Adipocyte (in vitro differentiated cells): ENCODE measurements around the gene TSPAN19.

Experiments
- DNase-seq: peaks from one replicate; pipeline ENCODE4 v3.0.0-alpha.2; 2015; ENCODE audit warnings: low read depth
- H3K27me3 ChIP-seq: replicated peaks from 2 replicates; pipeline ENCODE4 v1.7.0; 2013; ENCODE audit warnings: mild to moderate bottlenecking, low read length, moderate library complexity; ENCODE audit not compliant: control insufficient read depth, insufficient read depth
- H3K36me3 ChIP-seq: 2 replicates; pipeline ENCODE4 v1.7.0; 2013; ENCODE audit warnings: low read length, mild to moderate bottlenecking, moderate library complexity; ENCODE audit not compliant: control insufficient read depth, insufficient read depth, severe bottlenecking
- H3K4me1 ChIP-seq: 2 replicates; pipeline ENCODE4 v1.7.0; 2013; ENCODE audit warnings: mild to moderate bottlenecking, low read length, moderate library complexity; ENCODE audit not compliant: control insufficient read depth, insufficient read depth
- H3K4me3 ChIP-seq: 2 replicates; pipeline ENCODE4 v1.7.0; 2013; ENCODE audit warnings: mild to moderate bottlenecking, low read length, moderate library complexity
- H3K9ac ChIP-seq: 2 replicates; pipeline ENCODE4 v1.7.0; 2013; ENCODE audit warnings: mild to moderate bottlenecking, low read length, moderate library complexity
- H3K9me3 ChIP-seq: 2 replicates; pipeline ENCODE4 v1.7.0; 2013; ENCODE audit warnings: mild to moderate bottlenecking, low read length, moderate library complexity; ENCODE audit not compliant: control insufficient read depth

The TSPAN19 gene

GRCh38 chr12:85036234-85036707 lies at the start of gene TSPAN19, which contains the start of gene LRRIQ1:
Gene TSPAN19, minus strand, starts transcription at chr12:85036277. Its CDS starts 6,331 bp downstream, at chr12:85029946.
Gene LRRIQ1, plus strand, starts transcription at chr12:85036351. Its CDS starts 1,826 bp downstream, at chr12:85038177.
- Histone ChIP-seq H3K36me3 (no peaks in the 10 kb centered on the region), H3K9me3 (no peaks in the 10 kb centered on the region), H3K27me3 (no peaks in the 10 kb centered on the region), H3K9ac (peak within 1 kb of the TSS; percentile 66), H3K4me3 (peak within 1 kb of the TSS; percentile 95), H3K4me1 (peaks cover 2% of the 10 kb centered on the region)
- DNase-seq = peak; percentile 90

DNA sequence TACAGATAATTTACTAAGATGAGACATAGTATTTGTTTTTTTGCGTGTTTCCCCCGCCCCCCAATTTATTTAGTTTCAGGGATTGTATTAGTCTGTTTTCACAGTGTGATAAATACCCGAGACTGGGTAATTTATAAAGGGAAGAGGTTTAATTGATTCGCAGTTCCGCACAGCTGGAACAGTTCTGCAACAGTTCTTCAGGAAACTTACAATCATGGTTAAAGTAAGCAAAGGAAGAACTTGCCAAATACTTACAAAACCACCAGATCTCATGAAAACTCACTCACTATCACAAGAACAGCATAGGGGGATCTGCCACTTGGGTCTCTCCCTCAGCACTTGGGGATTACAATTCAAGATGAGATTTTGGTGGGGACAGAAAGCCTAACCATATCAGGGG lies 49.0 kb upstream of the TSPAN19 start:
- H3K4me1 ChIP-seq = no peaks in the 10 kb centered on the region
- H3K36me3 ChIP-seq = no peaks in the 10 kb centered on the region
- H3K9me3 ChIP-seq = no peaks in the 10 kb centered on the region
- no peak for DNase-seq
- no peak overlapping the region for H3K9ac ChIP-seq
- H3K27me3 ChIP-seq = peaks cover 8% of the 10 kb centered on the region
- no peak overlapping the region for H3K4me3 ChIP-seq

DNA sequence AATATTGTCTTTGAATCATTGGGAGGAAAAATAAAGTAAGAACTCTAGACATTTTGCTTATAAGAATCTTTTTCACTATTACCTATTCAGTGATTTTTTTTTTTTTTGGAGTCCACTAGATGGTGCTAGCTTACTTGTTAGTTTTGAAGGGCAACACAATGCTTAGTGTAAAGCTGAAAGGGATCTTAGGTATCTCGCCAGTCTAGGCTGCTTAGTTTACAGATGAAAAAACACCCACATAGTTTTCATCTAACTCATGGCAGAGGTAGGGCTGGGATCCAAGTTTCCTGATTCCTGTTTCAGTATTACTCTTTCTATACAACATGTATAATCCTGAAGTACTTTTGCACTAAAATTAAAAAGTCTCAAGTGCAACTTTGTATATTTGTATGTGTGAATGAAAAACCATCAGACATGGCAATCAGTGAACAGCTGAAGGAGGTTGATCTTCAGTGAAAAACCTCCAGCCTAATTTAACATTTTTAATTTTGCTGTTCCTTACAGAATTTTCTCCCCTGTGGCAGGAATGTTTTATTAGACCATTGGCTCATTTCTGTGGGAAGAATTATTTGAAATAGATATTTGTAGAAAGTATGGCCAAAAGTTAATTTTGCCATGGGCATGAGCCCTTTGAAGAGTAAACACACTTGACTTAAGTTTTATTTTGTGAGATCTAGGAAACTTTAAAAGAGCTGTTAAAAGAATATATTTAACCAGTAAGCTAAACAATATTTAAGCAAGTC lies 40.8 kb upstream of the TSPAN19 start:
- peak; percentile 93 for DNase-seq
- Histone ChIP-seq H3K9me3 (no peaks in the 10 kb centered on the region), H3K4me3 (no peak overlapping the region), H3K9ac (no peak overlapping the region), H3K36me3 (no peaks in the 10 kb centered on the region), H3K27me3 (no peaks in the 10 kb centered on the region), H3K4me1 (peaks cover 6% of the 10 kb centered on the region)

GRCh38 chr12:85072826-85073225 lies 36.7 kb upstream of the TSPAN19 start:
- no peaks in the 10 kb centered on the region for H3K36me3 ChIP-seq
- H3K4me1 ChIP-seq = peaks cover 6% of the 10 kb centered on the region
- H3K27me3 ChIP-seq = no peaks in the 10 kb centered on the region
- DNase-seq = no peak
- H3K9ac ChIP-seq = no peak overlapping the region
- H3K4me3 ChIP-seq = no peak overlapping the region
- H3K9me3 ChIP-seq = no peaks in the 10 kb centered on the region

DNA sequence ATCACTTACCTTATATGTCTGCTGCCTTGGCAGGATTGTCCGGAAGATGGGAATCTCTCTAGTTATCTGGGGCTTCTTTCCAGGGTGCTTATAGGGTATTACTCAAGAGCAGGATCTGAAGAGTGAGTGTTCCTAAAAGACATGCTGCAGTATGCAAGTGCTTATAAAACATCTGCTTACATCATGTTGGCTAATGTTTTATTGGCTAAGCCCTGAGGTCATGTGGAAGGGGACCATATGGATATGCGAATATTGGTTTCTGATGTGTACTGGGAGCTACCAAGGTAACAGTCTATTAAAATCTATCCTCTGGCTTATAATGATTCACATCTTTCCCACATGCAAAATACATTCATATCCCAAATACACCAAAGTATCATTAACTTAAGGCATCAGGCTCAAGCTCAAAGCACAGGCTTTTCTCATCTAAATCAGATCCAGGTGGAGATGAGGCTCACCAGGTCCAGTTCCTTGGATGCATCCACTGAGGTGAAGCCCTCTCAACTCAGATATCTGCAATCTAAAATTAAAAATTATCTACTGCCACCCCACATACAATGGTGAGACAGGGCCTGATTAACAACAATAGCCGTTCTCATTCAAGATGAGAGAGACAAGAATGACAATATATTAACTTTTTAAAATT lies 29.9 kb upstream of the TSPAN19 start:
- H3K4me1 ChIP-seq = no peaks in the 10 kb centered on the region
- no peak overlapping the region for H3K9ac ChIP-seq
- H3K4me3 ChIP-seq = no peak overlapping the region
- no peaks in the 10 kb centered on the region for H3K36me3 ChIP-seq
- no peaks in the 10 kb centered on the region for H3K27me3 ChIP-seq
- no peak for DNase-seq
- no peaks in the 10 kb centered on the region for H3K9me3 ChIP-seq

- no peak for DNase-seq
- no peaks in the 10 kb centered on the region for H3K9me3 ChIP-seq
- no peak overlapping the region for H3K9ac ChIP-seq
Measured at GRCh38 chr12:85060916-85061315, 24.8 kb upstream of the TSPAN19 start.

GRCh38 chr12:85059594-85059993 lies 23.5 kb upstream of the TSPAN19 start:
- no peaks in the 10 kb centered on the region for H3K9me3 ChIP-seq
- no peaks in the 10 kb centered on the region for H3K27me3 ChIP-seq
- no peak overlapping the region for H3K4me3 ChIP-seq
- H3K36me3 ChIP-seq = no peaks in the 10 kb centered on the region
- no peak for DNase-seq
- no peak overlapping the region for H3K9ac ChIP-seq
- H3K4me1 ChIP-seq = no peaks in the 10 kb centered on the region

More at GRCh38 chr12:85060916-85061315, 24.8 kb upstream of the TSPAN19 start:
- Histone ChIP-seq H3K4me1 (no peaks in the 10 kb centered on the region), H3K4me3 (no peak overlapping the region), H3K36me3 (no peaks in the 10 kb centered on the region), H3K27me3 (no peaks in the 10 kb centered on the region)

- Histone ChIP-seq H3K4me1 (no peaks in the 10 kb centered on the region), H3K4me3 (no peak overlapping the region), H3K27me3 (no peaks in the 10 kb centered on the region), H3K9me3 (no peaks in the 10 kb centered on the region), H3K36me3 (no peaks in the 10 kb centered on the region), H3K9ac (no peak overlapping the region)
- no peak for DNase-seq
Measured at GRCh38 chr12:85058339-85058738, 22.3 kb upstream of the TSPAN19 start.

- H3K9ac ChIP-seq = no peak overlapping the region
- peak; percentile 83 for DNase-seq
- H3K4me3 ChIP-seq = no peak overlapping the region
- no peaks in the 10 kb centered on the region for H3K27me3 ChIP-seq
- H3K4me1 ChIP-seq = no peaks in the 10 kb centered on the region
- no peaks in the 10 kb centered on the region for H3K36me3 ChIP-seq
- H3K9me3 ChIP-seq = no peaks in the 10 kb centered on the region
Measured at GRCh38 chr12:85057370-85057963, 21.4 kb upstream of the TSPAN19 start.

DNA sequence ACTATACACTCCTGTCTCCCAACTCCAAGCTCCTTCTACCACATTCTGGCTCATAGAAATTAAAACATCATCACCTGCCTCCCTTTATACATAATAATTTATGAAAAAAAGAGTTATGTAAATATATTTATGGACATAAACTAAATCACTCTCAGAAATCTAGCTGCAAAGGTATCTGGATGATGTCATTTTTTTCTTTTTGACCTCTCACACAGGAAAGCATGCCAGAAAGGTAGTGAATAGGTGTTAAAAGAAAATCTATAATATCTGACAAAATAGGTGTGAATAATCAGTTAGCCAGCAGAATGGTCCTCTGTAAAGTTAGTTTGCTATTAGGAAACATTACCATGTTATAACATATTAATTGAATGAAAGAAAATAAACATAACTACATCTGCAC lies 7.8 kb upstream of the TSPAN19 start:
- H3K9ac ChIP-seq = no peak overlapping the region
- H3K4me1 ChIP-seq = no peaks in the 10 kb centered on the region
- DNase-seq = no peak
- H3K9me3 ChIP-seq = no peaks in the 10 kb centered on the region
- H3K36me3 ChIP-seq = no peaks in the 10 kb centered on the region
- no peaks in the 10 kb centered on the region for H3K27me3 ChIP-seq
- H3K4me3 ChIP-seq = no peak overlapping the region

DNA sequence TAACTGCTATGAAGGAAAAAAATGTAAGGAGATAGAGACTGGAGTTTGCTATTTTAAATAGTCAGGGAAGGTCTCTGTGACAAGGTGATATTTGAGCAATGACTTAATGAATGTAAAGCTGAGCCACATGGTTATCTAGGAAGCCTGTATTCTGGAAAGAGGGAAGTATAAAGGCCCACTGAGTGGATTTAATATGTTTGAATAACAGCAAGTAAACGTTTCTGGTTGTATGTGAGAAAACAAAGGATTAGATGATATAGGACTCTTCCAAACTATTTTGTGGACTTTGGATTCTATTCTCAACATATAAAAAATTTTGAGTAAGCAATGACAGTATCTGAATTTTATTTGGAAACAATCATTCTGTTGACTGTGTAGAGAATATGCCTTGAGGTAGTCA lies 5.3 kb upstream of the TSPAN19 start:
- no peaks in the 10 kb centered on the region for H3K9me3 ChIP-seq
- no peak overlapping the region for H3K9ac ChIP-seq
- peaks cover 2% of the 10 kb centered on the region for H3K4me1 ChIP-seq
- no peak for DNase-seq
- H3K4me3 ChIP-seq = no peak overlapping the region
- H3K27me3 ChIP-seq = no peaks in the 10 kb centered on the region
- no peaks in the 10 kb centered on the region for H3K36me3 ChIP-seq
